ENCODE measurements around the gene BCAP29.

DNA sequence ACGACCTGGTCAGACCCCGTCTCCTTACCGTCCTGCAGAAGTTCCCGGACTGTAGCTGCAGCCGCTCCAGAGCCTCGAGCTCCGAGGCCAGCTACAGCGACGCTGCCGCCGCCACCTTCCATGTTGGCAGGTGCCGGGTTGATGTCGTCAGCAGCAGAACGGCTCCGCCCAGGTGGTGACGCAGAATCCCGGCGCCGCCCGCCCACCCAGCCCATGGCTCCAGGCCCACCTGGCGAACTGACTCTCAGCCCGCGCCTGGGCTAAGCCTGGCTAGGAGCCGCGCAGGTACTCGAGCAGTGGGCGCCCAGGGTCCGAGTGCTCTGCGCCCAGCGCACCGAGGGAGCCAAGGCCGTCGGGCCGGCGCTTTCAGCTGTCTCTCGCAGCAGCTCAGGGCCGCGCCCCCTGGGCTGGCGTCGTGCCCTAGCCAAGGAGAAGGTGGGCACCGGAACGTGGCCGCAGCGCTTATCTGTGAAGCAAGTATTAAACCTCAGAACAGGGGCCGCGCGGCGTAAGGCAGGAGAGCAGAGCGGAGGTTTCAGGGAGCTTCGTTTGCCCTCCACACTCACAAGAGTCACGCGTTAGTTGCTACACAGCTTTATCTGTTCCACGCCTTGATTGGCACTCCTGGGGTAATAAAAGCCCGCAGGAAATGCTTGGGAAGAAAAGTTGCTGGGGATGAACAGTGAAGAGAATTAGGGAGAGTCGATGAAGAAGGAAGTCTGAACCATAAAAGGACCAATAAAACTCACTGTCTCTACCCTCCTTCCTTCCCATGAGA, 16.1 kb upstream of the BCAP29 start, which contains the start of the genes COG5 and DUS4L:
- TF ChIP-seq POLR2AphosphoS5 (IDR thresholded peaks at IDR 0.05; ENCODE audit: borderline replicate concordance, low read depth, low read length) (peak; percentile 92), EZH2 (IDR thresholded peaks at IDR 0.05) (no peak), FOXP2 (optimal IDR thresholded peaks at IDR 0.05; ENCODE audit: control extremely low read depth, extremely low read length, insufficient read depth) (no peak)

Data from SK-N-MC (cell line).